Measurements from ENCODE around the gene ZSCAN22.
"Not testable (repeated sequence)": the region's sequence is repeated elsewhere in the genome, so short reads cannot be mapped to it uniquely, and the experiment has no call there.

The ZSCAN22 gene

GRCh38 chr19:58348080-58348479, 21.3 kb downstream of the ZSCAN22 start:
- H2AK5ac ChIP-seq (ENCODE audit: low read depth, low read length); H2BK120ac ChIP-seq (ENCODE audit: low read depth, low read length); H2BK12ac ChIP-seq (ENCODE audit: low read length); H3K14ac ChIP-seq (ENCODE audit: low read length); H3K36me3 ChIP-seq (replicated peaks in 1 of 2; ENCODE audit: control insufficient read depth in 2 of 2, insufficient read depth in 2 of 2, low read length in 2 of 2); H3K18ac ChIP-seq (ENCODE audit: low read length); H3K4ac ChIP-seq (ENCODE audit: low read length); DNase-seq (ENCODE audit: low spot score); H3K27ac ChIP-seq (replicated peaks; ENCODE audit: low read length); H4K91ac ChIP-seq (ENCODE audit: low read depth, low read length, poor library complexity); H2BK5ac ChIP-seq (ENCODE audit: low read length); H2BK15ac ChIP-seq (ENCODE audit: low read length); H3K9me3 ChIP-seq (replicated peaks in 1 of 2; ENCODE audit: control insufficient read depth in 2 of 2, insufficient read depth in 1 of 2, low read depth in 1 of 2, low read length in 2 of 2); H3K79me1 ChIP-seq (ENCODE audit: low read depth, low read length); H4K8ac ChIP-seq (ENCODE audit: low read depth, low read length); H3K4me1 ChIP-seq (ENCODE audit: control insufficient read depth in 2 of 2, insufficient read depth in 1 of 2, low read depth in 1 of 2, low read length in 2 of 2); H3K9ac ChIP-seq (ENCODE audit: low read depth, low read length, poor library complexity); H3K23ac ChIP-seq (ENCODE audit: low read depth, low read length, poor library complexity): not testable (repeated sequence)
- no CpG with 5 or more reads among the region's 12 CpGs for WGBS, 2 donors (ENCODE audit: extremely low coverage in 2 of 2, insufficient read length in 2 of 2, insufficient replicate concordance in 1 of 2)
- peaks cover 4 to 12% (median 10%) of the 10 kb centered on the region in 3 experiments for H3K27me3 ChIP-seq (ENCODE audit: control insufficient read depth in 3 of 3, insufficient read depth in 3 of 3, low read depth in 1 of 3, low read length in 3 of 3)
- H2AFZ ChIP-seq (ENCODE audit: low read length): peak overlapping the region; percentile 100
- peak overlapping the region; percentile 96 for H3K4me2 ChIP-seq (ENCODE audit: insufficient read depth, low read length, poor library complexity, severe bottlenecking)
- H3K4me3 ChIP-seq (ENCODE audit: low read length in 2 of 2): peak overlapping the region; percentile 53 to 97

- no peak overlapping the region for H3K4me3 ChIP-seq (ENCODE audit: low read length in 2 of 2)
- WGBS, 2 donors (ENCODE audit: extremely low coverage in 2 of 2, insufficient read length in 2 of 2, insufficient replicate concordance in 1 of 2): no CpG with 5 or more reads among the region's 8 CpGs
- H4K91ac ChIP-seq (ENCODE audit: low read depth, low read length, poor library complexity): no peak overlapping the region
These were observed 22.8 kb downstream of the ZSCAN22 start for GRCh38 chr19:58349590-58349989.

DNA sequence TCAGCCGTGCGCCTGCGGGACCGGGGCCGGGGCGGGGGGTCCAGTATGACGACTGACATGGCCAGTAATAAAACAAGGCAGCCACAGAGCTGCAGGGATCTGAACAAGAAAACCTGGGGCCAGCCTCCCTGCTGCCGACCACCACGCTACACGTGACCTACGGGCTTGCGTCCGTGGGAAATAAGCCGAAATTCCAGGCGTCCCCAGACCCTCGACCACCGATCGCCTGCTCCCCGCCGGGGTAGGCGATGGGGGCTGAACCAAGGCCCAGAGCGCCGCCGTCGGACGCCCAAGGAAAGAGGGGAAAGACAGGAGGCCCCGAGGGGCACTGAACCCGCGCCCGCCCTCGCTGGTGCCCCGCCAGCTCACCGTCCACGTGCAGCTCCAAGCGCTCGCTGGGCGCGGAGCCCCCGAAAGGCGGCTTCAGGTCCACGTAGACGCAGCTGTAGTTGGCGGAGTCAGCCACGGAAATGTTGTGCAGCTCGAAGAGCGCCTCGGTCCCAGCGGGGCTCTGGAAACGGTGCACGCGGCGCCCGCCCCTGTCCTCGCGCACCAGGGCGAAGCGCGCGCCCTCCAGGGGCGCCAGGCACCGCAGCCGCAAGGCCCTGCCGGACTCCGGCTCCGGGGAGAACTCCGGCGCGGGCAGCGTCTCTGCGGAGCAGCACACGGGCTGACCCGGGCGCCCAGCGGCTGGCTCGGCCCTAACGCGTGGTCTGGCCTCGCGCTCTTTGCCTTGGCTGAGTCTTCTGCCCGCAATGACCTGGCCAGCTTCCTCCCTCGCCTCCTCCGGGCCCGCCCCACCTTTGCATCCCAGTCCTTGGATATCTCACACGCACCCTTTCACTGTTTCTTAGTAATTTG, 23.4 kb downstream of the ZSCAN22 start:
- peaks cover 3% of the 10 kb centered on the region for H3K79me1 ChIP-seq (ENCODE audit: low read depth, low read length)
- H3K18ac ChIP-seq (ENCODE audit: low read length): no peak overlapping the region
- no peak overlapping the region for H2BK12ac ChIP-seq (ENCODE audit: low read length)
- H2AFZ ChIP-seq (ENCODE audit: low read length): no peak overlapping the region
- H4K8ac ChIP-seq (ENCODE audit: low read depth, low read length): no peak overlapping the region
- no peak overlapping the region for H2BK5ac ChIP-seq (ENCODE audit: low read length)
- H2AK5ac ChIP-seq (ENCODE audit: low read depth, low read length): no peak overlapping the region
- no CpG with 5 or more reads among the region's 84 CpGs for WGBS, 2 donors (ENCODE audit: extremely low coverage in 2 of 2, insufficient read length in 2 of 2, insufficient replicate concordance in 1 of 2)
- no peak overlapping the region for H3K4me3 ChIP-seq (ENCODE audit: low read length in 2 of 2)
- H3K4ac ChIP-seq (ENCODE audit: low read length): no peak overlapping the region
- H4K91ac ChIP-seq (ENCODE audit: low read depth, low read length, poor library complexity): no peak overlapping the region
- no peak overlapping the region for H3K27ac ChIP-seq (replicated peaks; ENCODE audit: low read length)
- H3K9ac ChIP-seq (ENCODE audit: low read depth, low read length, poor library complexity): no peak overlapping the region
- H3K4me2 ChIP-seq (ENCODE audit: insufficient read depth, low read length, poor library complexity, severe bottlenecking): no peak overlapping the region
- H2BK15ac ChIP-seq (ENCODE audit: low read length): no peak overlapping the region
- no peaks in the 10 kb centered on the region for H3K9me3 ChIP-seq (replicated peaks in 1 of 2; ENCODE audit: control insufficient read depth in 2 of 2, insufficient read depth in 1 of 2, low read depth in 1 of 2, low read length in 2 of 2)
- DNase-seq (ENCODE audit: low spot score): no peak
- H3K14ac ChIP-seq (ENCODE audit: low read length): no peak overlapping the region
- no peak overlapping the region for H2BK120ac ChIP-seq (ENCODE audit: low read depth, low read length)
- H3K27me3 ChIP-seq (ENCODE audit: control insufficient read depth in 3 of 3, insufficient read depth in 3 of 3, low read depth in 1 of 3, low read length in 3 of 3): peaks cover 4 to 12% (median 10%) of the 10 kb centered on the region in 3 experiments
- H3K4me1 ChIP-seq (ENCODE audit: control insufficient read depth in 2 of 2, insufficient read depth in 1 of 2, low read depth in 1 of 2, low read length in 2 of 2): peaks cover 0 to 3% of the 10 kb centered on the region in 2 donors
- H3K36me3 ChIP-seq (replicated peaks in 1 of 2; ENCODE audit: control insufficient read depth in 2 of 2, insufficient read depth in 2 of 2, low read length in 2 of 2): peaks cover 2 to 15% of the 10 kb centered on the region in 2 donors
- H3K23ac ChIP-seq (ENCODE audit: low read depth, low read length, poor library complexity): no peak overlapping the region

More at GRCh38 chr19:58349590-58349989, 22.8 kb downstream of the ZSCAN22 start:
- no peak overlapping the region for H4K8ac ChIP-seq (ENCODE audit: low read depth, low read length)
- H2AK5ac ChIP-seq (ENCODE audit: low read depth, low read length): no peak overlapping the region
- no peak overlapping the region for H3K27ac ChIP-seq (replicated peaks; ENCODE audit: low read length)
- peaks cover 0 to 3% of the 10 kb centered on the region in 2 donors for H3K4me1 ChIP-seq (ENCODE audit: control insufficient read depth in 2 of 2, insufficient read depth in 1 of 2, low read depth in 1 of 2, low read length in 2 of 2)
- H3K27me3 ChIP-seq (ENCODE audit: control insufficient read depth in 3 of 3, insufficient read depth in 3 of 3, low read depth in 1 of 3, low read length in 3 of 3): peaks cover 4 to 12% (median 10%) of the 10 kb centered on the region in 3 experiments
- H3K36me3 ChIP-seq (replicated peaks in 1 of 2; ENCODE audit: control insufficient read depth in 2 of 2, insufficient read depth in 2 of 2, low read length in 2 of 2): peaks cover 2 to 10% of the 10 kb centered on the region in 2 donors
- H3K9ac ChIP-seq (ENCODE audit: low read depth, low read length, poor library complexity): no peak overlapping the region
- no peak overlapping the region for H3K14ac ChIP-seq (ENCODE audit: low read length)
- H3K18ac ChIP-seq (ENCODE audit: low read length): no peak overlapping the region
- H2BK5ac ChIP-seq (ENCODE audit: low read length): no peak overlapping the region
- H3K4ac ChIP-seq (ENCODE audit: low read length): no peak overlapping the region
- H2BK15ac ChIP-seq (ENCODE audit: low read length): no peak overlapping the region
- DNase-seq (ENCODE audit: low spot score): no peak
- no peak overlapping the region for H3K23ac ChIP-seq (ENCODE audit: low read depth, low read length, poor library complexity)
- peaks cover 3% of the 10 kb centered on the region for H3K79me1 ChIP-seq (ENCODE audit: low read depth, low read length)
- H2AFZ ChIP-seq (ENCODE audit: low read length): no peak overlapping the region
- H3K4me2 ChIP-seq (ENCODE audit: insufficient read depth, low read length, poor library complexity, severe bottlenecking): no peak overlapping the region
- no peak overlapping the region for H2BK120ac ChIP-seq (ENCODE audit: low read depth, low read length)
- H3K9me3 ChIP-seq (replicated peaks in 1 of 2; ENCODE audit: control insufficient read depth in 2 of 2, insufficient read depth in 1 of 2, low read depth in 1 of 2, low read length in 2 of 2): no peaks in the 10 kb centered on the region
- H2BK12ac ChIP-seq (ENCODE audit: low read length): no peak overlapping the region

- H3K4me1 ChIP-seq (ENCODE audit: control insufficient read depth in 2 of 2, insufficient read depth in 1 of 2, low read depth in 1 of 2, low read length in 2 of 2): peaks cover 0 to 3% of the 10 kb centered on the region in 2 donors
- H3K14ac ChIP-seq (ENCODE audit: low read length): no peak overlapping the region
- no peak overlapping the region for H4K8ac ChIP-seq (ENCODE audit: low read depth, low read length)
- H2BK15ac ChIP-seq (ENCODE audit: low read length): no peak overlapping the region
- peaks cover 4 to 22% of the 10 kb centered on the region in 2 donors for H3K36me3 ChIP-seq (replicated peaks in 1 of 2; ENCODE audit: control insufficient read depth in 2 of 2, insufficient read depth in 2 of 2, low read length in 2 of 2)
- peak overlapping the region; percentile 56 for H2AK5ac ChIP-seq (ENCODE audit: low read depth, low read length)
- no peaks in the 10 kb centered on the region for H3K9me3 ChIP-seq (replicated peaks in 1 of 2; ENCODE audit: control insufficient read depth in 2 of 2, insufficient read depth in 1 of 2, low read depth in 1 of 2, low read length in 2 of 2)
- no peak overlapping the region for H3K4me3 ChIP-seq (ENCODE audit: low read length in 2 of 2)
- H3K18ac ChIP-seq (ENCODE audit: low read length): no peak overlapping the region
- no peak overlapping the region for H3K23ac ChIP-seq (ENCODE audit: low read depth, low read length, poor library complexity)
- no peak overlapping the region for H3K4ac ChIP-seq (ENCODE audit: low read length)
- H3K27me3 ChIP-seq (ENCODE audit: control insufficient read depth in 3 of 3, insufficient read depth in 3 of 3, low read depth in 1 of 3, low read length in 3 of 3): peaks cover 4 to 10% (median 9%) of the 10 kb centered on the region in 3 experiments
- no peak for DNase-seq (ENCODE audit: low spot score)
- no peak overlapping the region for H3K4me2 ChIP-seq (ENCODE audit: insufficient read depth, low read length, poor library complexity, severe bottlenecking)
- H2BK120ac ChIP-seq (ENCODE audit: low read depth, low read length): no peak overlapping the region
- WGBS, 2 donors (ENCODE audit: extremely low coverage in 2 of 2, insufficient read length in 2 of 2, insufficient replicate concordance in 1 of 2): no CpG with 5 or more reads among the region's 34 CpGs
- no peak overlapping the region for H2BK5ac ChIP-seq (ENCODE audit: low read length)
- H3K9ac ChIP-seq (ENCODE audit: low read depth, low read length, poor library complexity): no peak overlapping the region
- no peak overlapping the region for H4K91ac ChIP-seq (ENCODE audit: low read depth, low read length, poor library complexity)
- H3K79me1 ChIP-seq (ENCODE audit: low read depth, low read length): peaks cover 3% of the 10 kb centered on the region
- H2AFZ ChIP-seq (ENCODE audit: low read length): no peak overlapping the region
- no peak overlapping the region for H2BK12ac ChIP-seq (ENCODE audit: low read length)
- no peak overlapping the region for H3K27ac ChIP-seq (replicated peaks; ENCODE audit: low read length)
These were observed 24.2 kb downstream of the ZSCAN22 start for GRCh38 chr19:58350871-58351557.

Data from neuronal stem cell (in vitro differentiated cells).